Astrocyte of the spinal cord (primary cell): ENCODE measurements around the gene MROH2B.

Experiments used
- DNase-seq: peaks from one replicate; pipeline ENCODE4 v3.0.0; 2011; ENCODE audit warnings: low read depth, low spot score
- H3K4me3 ChIP-seq: 2 replicates; pipeline ENCODE4 v1.5.1; 2011; ENCODE audit warnings: low read depth, mild to moderate bottlenecking, low read length, moderate library complexity
- CTCF ChIP-seq: IDR thresholded peaks from 2 replicates; pipeline ENCODE4 v1.5.1; 2012; ENCODE audit warnings: low read depth, mild to moderate bottlenecking, low read length, inconsistent platforms
- in situ Hi-C: cut with HindIII; loops from 2 replicates; pipeline ENCODE4 v1.10.0; 2017; ENCODE audit warnings: low sequenced_read_pairs

MROH2B gene

GRCh38 chr5:40991168-40991980, 79.8 kb downstream of the MROH2B start:
- TF ChIP-seq CTCF = no peak
- in situ Hi-C loops = no loop called here
- no peak overlapping the region for H3K4me3 ChIP-seq
- DNase-seq = peak; percentile 94

GRCh38 chr5:40988746-40989510, 82.2 kb downstream of the MROH2B start:
- no peak for TF ChIP-seq CTCF
- no peak overlapping the region for H3K4me3 ChIP-seq
- DNase-seq = no peak
- in situ Hi-C loops = no loop called here

GRCh38 chr5:40987349-40987748, 83.8 kb downstream of the MROH2B start:
- no peak for TF ChIP-seq CTCF
- in situ Hi-C loops = no loop called here
- H3K4me3 ChIP-seq = no peak overlapping the region
- no peak for DNase-seq

GRCh38 chr5:40986666-40987065, 84.5 kb downstream of the MROH2B start:
- in situ Hi-C loops = no loop called here
- TF ChIP-seq CTCF = no peak
- no peak for DNase-seq
- H3K4me3 ChIP-seq = no peak overlapping the region

- in situ Hi-C loops = no loop called here
These were observed 85.6 kb downstream of the MROH2B start for GRCh38 chr5:40985501-40985900.

GRCh38 chr5:40984884-40985283, 86.3 kb downstream of the MROH2B start:
- TF ChIP-seq CTCF = no peak
- no peak overlapping the region for H3K4me3 ChIP-seq
- in situ Hi-C loops = no loop called here
- peak; percentile 91 for DNase-seq

More at GRCh38 chr5:40985501-40985900, 85.6 kb downstream of the MROH2B start:
- TF ChIP-seq CTCF = no peak
- no peak for DNase-seq
- H3K4me3 ChIP-seq = no peak overlapping the region
